ENCODE measurements around the gene MRPL11.

The MRPL11 gene

DNA sequence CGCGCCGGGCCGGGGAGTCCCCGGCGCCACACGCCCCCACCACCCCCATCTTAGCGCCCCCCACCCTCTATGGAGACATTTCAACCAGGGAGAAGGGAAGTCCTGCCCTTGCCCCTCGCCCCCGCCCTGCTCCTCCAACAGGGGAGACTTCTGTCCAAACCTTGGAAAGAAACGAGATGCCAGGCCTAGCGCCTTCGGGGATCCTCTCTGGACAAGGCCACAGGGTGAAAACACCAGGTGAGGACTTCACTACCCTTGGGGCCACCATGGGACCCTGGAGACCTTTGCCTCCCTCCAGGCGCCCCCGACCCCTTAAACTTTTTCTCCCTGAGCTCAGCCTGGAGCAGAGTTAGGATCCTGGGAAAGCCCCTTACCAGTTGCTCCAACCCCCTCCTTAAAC lies 29.4 kb downstream of the MRPL11 start:
- no peak overlapping the region for H3K4me3 ChIP-seq (ENCODE audit: low read depth, low read length)

GRCh38 chr11:66408488-66409214 lies 30.0 kb downstream of the MRPL11 start:
- H3K4me3 ChIP-seq (ENCODE audit: low read depth, low read length): peak overlapping the region; percentile 21
- peak; percentile 99 for TF ChIP-seq CTCF (IDR thresholded peaks at IDR 0.05; ENCODE audit: borderline replicate concordance, insufficient read depth, low read depth, low read length)

More for the DNA sequence above, 29.4 kb downstream of the MRPL11 start:
- TF ChIP-seq CTCF (IDR thresholded peaks at IDR 0.05; ENCODE audit: borderline replicate concordance, insufficient read depth, low read depth, low read length): no peak

- no peak for TF ChIP-seq CTCF (IDR thresholded peaks at IDR 0.05; ENCODE audit: borderline replicate concordance, insufficient read depth, low read depth, low read length)
- no peak overlapping the region for H3K4me3 ChIP-seq (ENCODE audit: low read depth, low read length)
Measured at GRCh38 chr11:66407651-66408050, 31.0 kb downstream of the MRPL11 start.

DNA sequence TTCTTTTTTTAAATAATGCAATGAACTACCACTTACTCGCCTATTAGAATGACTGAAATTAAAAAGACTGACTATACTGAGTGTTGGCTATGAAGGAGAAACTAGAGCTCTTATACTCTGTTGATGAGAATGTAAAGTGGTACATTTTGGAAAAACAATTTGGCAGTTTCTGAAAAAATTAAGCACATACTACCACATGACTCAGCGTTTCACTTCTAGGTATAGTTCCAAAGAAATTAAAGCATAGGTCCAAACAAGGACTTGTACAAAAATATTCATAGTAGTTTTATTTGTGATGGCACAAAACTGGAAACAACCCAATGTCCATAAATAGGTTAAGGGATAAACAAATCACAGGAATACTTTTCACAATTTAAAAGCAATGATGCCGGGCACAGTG lies 44.7 kb downstream of the MRPL11 start:
- TF ChIP-seq CTCF (IDR thresholded peaks at IDR 0.05; ENCODE audit: borderline replicate concordance, insufficient read depth, low read depth, low read length): no peak

GRCh38 chr11:66391322-66391721 lies 47.3 kb downstream of the MRPL11 start:
- H3K4me3 ChIP-seq (ENCODE audit: low read depth, low read length): no peak overlapping the region
- TF ChIP-seq CTCF (IDR thresholded peaks at IDR 0.05; ENCODE audit: borderline replicate concordance, insufficient read depth, low read depth, low read length): no peak

More for the DNA sequence above, 44.7 kb downstream of the MRPL11 start:
- H3K4me3 ChIP-seq (ENCODE audit: low read depth, low read length): no peak overlapping the region

DNA sequence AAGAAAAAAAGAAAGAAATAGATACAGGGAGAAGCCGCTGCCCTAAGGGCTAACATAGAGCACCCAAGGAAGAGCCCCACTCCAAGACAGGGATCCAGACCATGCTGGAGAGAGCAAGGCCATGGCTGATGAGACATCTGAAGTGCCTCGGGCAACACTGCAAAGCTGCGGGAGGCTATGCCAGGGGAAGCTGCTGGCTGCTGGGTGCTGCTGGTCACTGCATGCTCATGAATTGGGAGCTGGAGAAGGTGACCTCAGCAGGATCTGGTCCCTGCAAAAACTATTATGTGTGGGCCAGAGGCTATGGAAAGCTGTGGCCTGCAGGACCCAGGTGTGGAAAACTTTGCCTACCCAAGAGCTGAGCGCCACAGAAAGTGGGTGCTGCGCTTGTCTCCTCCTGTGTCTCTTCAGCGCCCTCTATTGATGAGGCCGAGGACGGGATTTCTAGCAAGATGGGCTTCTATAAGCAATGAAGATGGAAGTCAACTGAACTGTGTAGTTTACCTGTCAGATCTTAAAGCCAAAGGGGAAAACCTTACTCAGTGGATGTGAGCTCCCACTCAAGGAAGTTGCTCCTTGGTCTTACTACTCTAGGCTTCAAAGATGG lies 49.8 kb downstream of the MRPL11 start:
- peak; percentile 82 for TF ChIP-seq CTCF (IDR thresholded peaks at IDR 0.05; ENCODE audit: borderline replicate concordance, insufficient read depth, low read depth, low read length)
- no peak overlapping the region for H3K4me3 ChIP-seq (ENCODE audit: low read depth, low read length)
